Karpas-422 (cell line): ENCODE data around the gene NAV2. TPM values are rescaled to one million over a fixed set of nuclear protein-coding genes. Genes with fewer than 3 reads are reported as not detected.

Source experiments
- DNase-seq: peaks from one replicate; pipeline ENCODE4 v3.0.0-alpha.2; 2015
- H2AFZ ChIP-seq: fragments of 200-600 bp; sonication (generic); 2 replicates; pipeline ENCODE4 v1.6.1; 2014; ENCODE audit warnings: antibody characterized with exemption, low read length, mixed read lengths
- H3K27ac ChIP-seq: fragments of 200-600 bp; sonication (generic); 2 replicates; pipeline ENCODE4 v1.5.1; 2014; ENCODE audit warnings: mild to moderate bottlenecking, low read length, moderate library complexity
- H3K27me3 ChIP-seq: fragments of 200-600 bp; sonication (generic); 2 replicates; pipeline ENCODE4 v1.6.1; 2014; ENCODE audit warnings: low read length, mixed read lengths
- H3K36me3 ChIP-seq: fragments of 200-600 bp; sonication (generic); 2 replicates; pipeline ENCODE4 v1.6.1; 2014; ENCODE audit warnings: low read length, mixed read lengths; ENCODE audit not compliant: insufficient read depth
- H3K4me1 ChIP-seq: fragments of 200-600 bp; sonication (generic); 2 replicates; pipeline ENCODE4 v1.6.1; 2014; ENCODE audit warnings: mild to moderate bottlenecking, low read length, mixed read lengths
- H3K4me2 ChIP-seq: fragments of 200-600 bp; sonication (generic); 2 replicates; pipeline ENCODE4 v1.6.1; 2014; ENCODE audit warnings: low read length, low read depth, mild to moderate bottlenecking; ENCODE audit not compliant: poor library complexity, severe bottlenecking
- H3K4me3 ChIP-seq: fragments of 200-600 bp; sonication (generic); 2 replicates; pipeline ENCODE4 v1.5.1; 2014; ENCODE audit warnings: mild to moderate bottlenecking, antibody characterized with exemption, low read length, mixed read lengths
- H3K79me2 ChIP-seq: fragments of 200-600 bp; sonication (generic); 2 replicates; pipeline ENCODE4 v1.6.1; 2014; ENCODE audit warnings: mild to moderate bottlenecking, low read length, mixed read lengths
- H3K9ac ChIP-seq: fragments of 200-600 bp; sonication (generic); 2 replicates; pipeline ENCODE4 v1.6.0; 2014; ENCODE audit warnings: low read length
- H3K9me2 ChIP-seq: fragments of 200-600 bp; sonication (generic), shearing (Covaris generic); replicated peaks from 2 replicates; pipeline ENCODE4 v1.6.0; 2014; ENCODE audit warnings: mild to moderate bottlenecking, low read length, moderate library complexity; ENCODE audit not compliant: insufficient read depth
- H3K9me3 ChIP-seq: fragments of 300-700, 200-600 bp; sonication (generic); 2 replicates; pipeline ENCODE4 v1.6.1; 2014; ENCODE audit warnings: low read length, mixed read lengths
- H4K20me1 ChIP-seq: fragments of 200-600 bp; sonication (generic); 2 replicates; pipeline ENCODE4 v1.6.1; 2014; ENCODE audit warnings: mild to moderate bottlenecking, antibody characterized with exemption, low read length, low read depth; ENCODE audit not compliant: insufficient read depth
- total RNA-seq: library from RNA; depleted of rRNA; stranded (reverse); fragments of >200 nt; shearing (Covaris generic); gene quantifications from 2 replicates; pipeline ENCODE4 v1.2.3, GENCODE V29; 2014; ENCODE audit warnings: low replicate concordance

The NAV2 gene
- total RNA-seq, 1 experiment from 2014 or later, result not detected

DNA sequence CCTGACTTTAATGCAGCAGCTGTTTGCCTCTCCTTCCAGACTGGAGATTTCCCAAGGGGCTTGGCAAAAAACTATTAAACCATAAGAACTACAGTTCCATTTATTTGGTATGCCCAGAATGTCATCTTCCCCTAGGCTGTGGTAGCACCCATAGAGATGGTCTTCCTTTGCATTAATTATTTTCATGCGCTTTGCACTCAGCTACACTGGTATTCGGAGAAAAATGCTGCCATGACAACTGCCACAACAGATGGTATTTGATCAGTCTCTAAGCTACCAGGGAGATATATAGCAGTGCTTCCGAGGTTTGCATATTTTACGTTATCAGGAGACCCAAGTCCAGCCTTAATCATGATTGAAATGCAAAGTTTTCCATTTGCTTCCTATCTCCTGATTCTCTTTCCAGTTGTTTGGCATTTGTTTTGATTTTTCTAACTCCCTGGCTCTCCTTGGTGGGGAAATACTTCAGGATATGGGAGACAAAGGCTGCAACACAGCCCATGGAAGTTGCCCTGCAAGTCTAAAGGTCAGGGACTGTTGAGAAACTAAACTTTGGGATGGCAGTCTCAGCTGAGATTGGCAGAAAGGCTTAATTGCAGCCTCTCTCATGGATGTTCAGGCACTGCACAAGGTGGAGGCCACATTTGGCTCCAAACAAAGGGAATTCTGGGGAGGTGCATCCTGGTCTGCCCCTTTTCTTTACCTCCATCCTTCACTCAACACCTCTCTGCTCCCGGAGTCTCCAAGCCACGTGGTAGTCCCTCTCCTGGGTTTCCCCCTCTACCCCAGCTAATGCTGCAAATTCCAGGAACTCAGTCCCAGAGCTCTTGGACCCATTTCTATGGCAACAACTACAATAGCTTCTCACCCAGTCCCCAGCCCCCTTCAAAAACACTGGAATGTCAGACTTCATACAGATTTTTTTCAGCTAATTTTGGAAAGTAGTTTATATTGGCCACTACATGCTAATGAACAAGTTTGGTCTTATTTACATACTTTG lies 151.8 kb downstream of the NAV2 start:
- Histone ChIP-seq H3K79me2 (no peaks in the 10 kb centered on the region), H4K20me1 (no peaks in the 10 kb centered on the region), H2AFZ (no peak overlapping the region), H3K9me3 (no peaks in the 10 kb centered on the region), H3K27me3 (no peaks in the 10 kb centered on the region), H3K36me3 (no peaks in the 10 kb centered on the region), H3K9me2 (no peaks in the 10 kb centered on the region), H3K4me1 (no peaks in the 10 kb centered on the region), H3K4me3 (no peak overlapping the region), H3K9ac (no peak overlapping the region), H3K4me2 (no peak overlapping the region), H3K27ac (no peak overlapping the region)
- no peak for DNase-seq

DNA sequence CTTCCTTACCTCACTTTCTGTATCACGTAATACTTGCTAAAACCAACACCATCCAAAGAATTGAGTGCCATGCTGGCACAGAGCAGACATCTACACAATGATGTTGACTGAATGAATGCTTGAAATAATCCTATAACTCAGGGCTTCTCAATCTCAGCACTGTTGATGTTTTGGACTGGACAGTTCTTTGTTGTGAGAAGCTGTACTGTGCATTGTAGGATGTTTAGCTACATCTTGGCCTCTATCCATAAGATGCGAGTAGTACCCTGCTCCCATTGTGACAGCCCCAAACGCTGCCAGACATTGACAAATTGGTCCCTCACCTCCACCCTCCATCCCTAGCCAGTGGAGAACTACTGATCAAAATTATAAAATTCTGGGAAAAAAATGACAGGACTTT lies 153.4 kb downstream of the NAV2 start:
- Histone ChIP-seq H3K4me1 (no peaks in the 10 kb centered on the region), H3K4me2 (no peak overlapping the region), H3K9ac (no peak overlapping the region), H4K20me1 (no peaks in the 10 kb centered on the region), H3K27ac (no peak overlapping the region), H3K36me3 (no peaks in the 10 kb centered on the region), H3K9me2 (no peaks in the 10 kb centered on the region), H2AFZ (no peak overlapping the region), H3K27me3 (no peaks in the 10 kb centered on the region), H3K4me3 (no peak overlapping the region), H3K79me2 (no peaks in the 10 kb centered on the region), H3K9me3 (no peaks in the 10 kb centered on the region)
- DNase-seq, result no peak

DNA sequence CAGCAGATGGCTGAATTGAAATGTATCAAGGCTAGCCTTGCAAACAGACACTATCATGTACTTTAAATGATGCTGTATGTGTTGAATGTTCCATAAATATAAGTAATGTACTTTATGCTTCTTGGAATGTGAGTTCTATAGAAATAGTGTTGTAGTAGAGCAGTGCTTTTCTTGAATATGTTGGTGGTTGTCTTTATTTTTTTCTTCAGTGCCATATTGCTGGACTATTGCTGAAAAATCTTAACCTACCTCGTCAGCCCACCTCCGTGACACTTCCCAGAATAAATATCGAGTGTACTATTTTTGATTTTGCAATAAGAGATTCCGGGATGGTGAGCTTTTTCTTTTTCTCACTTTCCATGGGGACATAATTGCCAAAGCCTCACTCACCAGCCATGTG lies 153.9 kb downstream of the NAV2 start:
- Histone ChIP-seq H3K4me1 (no peaks in the 10 kb centered on the region), H3K27me3 (no peaks in the 10 kb centered on the region), H3K4me3 (no peak overlapping the region), H3K9me3 (no peaks in the 10 kb centered on the region), H3K4me2 (no peak overlapping the region), H2AFZ (no peak overlapping the region), H3K79me2 (no peaks in the 10 kb centered on the region), H3K36me3 (no peaks in the 10 kb centered on the region), H3K9me2 (no peaks in the 10 kb centered on the region), H4K20me1 (no peaks in the 10 kb centered on the region), H3K27ac (no peak overlapping the region), H3K9ac (no peak overlapping the region)
- DNase-seq, result no peak

DNA sequence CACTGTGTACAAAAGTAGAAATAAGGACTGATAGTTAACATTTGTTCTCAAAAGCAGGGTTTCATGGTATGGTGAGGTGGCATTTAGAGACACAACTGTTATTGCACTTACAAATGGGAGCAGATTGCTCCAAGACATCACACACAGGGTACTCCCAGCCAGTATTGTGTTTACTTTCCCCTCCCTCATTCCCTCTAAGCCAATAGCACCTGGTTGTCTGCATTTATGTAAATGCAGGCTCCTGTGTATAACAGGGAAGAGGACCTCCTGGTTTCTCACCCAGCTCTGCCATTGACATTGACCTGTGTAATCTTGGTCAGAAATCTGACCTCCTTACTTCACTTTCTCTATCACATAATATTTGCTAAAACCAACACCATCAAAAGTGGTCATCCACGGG lies 154.4 kb downstream of the NAV2 start:
- H3K36me3 ChIP-seq, result no peaks in the 10 kb centered on the region
- no peak overlapping the region for H3K27ac ChIP-seq
- no peaks in the 10 kb centered on the region for H3K79me2 ChIP-seq
- no peaks in the 10 kb centered on the region for H3K27me3 ChIP-seq
- no peak overlapping the region for H3K4me3 ChIP-seq
- no peak for DNase-seq
- H3K9me2 ChIP-seq, result no peaks in the 10 kb centered on the region
- no peaks in the 10 kb centered on the region for H4K20me1 ChIP-seq
- no peak overlapping the region for H3K9ac ChIP-seq
- H3K4me1 ChIP-seq, result no peaks in the 10 kb centered on the region
- H3K9me3 ChIP-seq, result no peaks in the 10 kb centered on the region
- H2AFZ ChIP-seq, result no peak overlapping the region
- no peak overlapping the region for H3K4me2 ChIP-seq

DNA sequence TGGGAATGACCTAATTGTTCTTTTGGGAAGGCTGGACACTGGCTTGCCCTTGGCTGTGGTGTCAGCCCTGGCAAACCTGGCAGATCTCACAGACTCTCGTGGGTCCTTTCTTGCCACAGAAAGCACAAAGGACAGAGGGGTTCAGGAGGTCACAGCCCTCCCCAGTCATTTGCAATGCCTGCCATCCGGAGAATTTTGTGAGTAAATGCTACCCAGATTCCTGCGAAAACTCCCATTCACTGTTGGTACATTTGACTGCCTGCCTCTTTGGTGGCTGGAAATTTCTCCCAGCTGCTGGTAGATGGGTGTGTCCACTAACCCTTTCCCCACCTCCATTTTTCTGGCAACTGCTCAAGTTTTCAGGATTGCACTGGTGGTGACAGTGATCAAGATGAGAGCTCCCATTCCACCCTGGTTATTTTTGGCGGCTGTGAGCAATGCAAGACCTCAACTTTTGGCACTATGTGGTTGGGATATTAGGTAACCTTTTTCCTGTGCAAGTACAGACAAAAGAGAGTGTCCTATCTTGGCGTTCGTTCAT lies 155.7 kb downstream of the NAV2 start:
- H3K9me2 ChIP-seq, result no peaks in the 10 kb centered on the region
- H3K79me2 ChIP-seq, result no peaks in the 10 kb centered on the region
- H3K27me3 ChIP-seq, result no peaks in the 10 kb centered on the region

DNA sequence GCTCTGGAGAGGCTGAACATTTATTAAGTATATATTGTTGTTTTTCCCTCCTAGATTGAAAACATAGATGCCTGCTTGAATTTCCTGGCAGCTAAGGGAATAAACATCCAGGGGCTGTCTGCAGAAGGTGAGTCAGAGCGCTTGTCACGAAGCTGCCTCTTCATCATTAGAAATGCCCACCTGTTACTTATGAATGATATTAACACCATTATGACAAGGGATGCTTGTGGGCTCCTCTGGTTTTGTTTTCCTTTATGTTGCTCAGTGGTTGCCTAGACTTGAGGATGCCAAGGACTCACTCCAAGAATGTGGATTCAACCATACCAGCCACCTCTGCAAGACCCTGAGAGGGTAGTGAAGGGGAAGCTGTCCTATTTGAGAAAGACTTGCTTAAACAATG lies 156.2 kb downstream of the NAV2 start:
- H3K9ac ChIP-seq, result no peak overlapping the region
- H3K9me2 ChIP-seq, result no peaks in the 10 kb centered on the region
- H3K27me3 ChIP-seq, result no peaks in the 10 kb centered on the region
- H2AFZ ChIP-seq, result no peak overlapping the region
- no peaks in the 10 kb centered on the region for H3K4me1 ChIP-seq
- H3K79me2 ChIP-seq, result no peaks in the 10 kb centered on the region
- no peaks in the 10 kb centered on the region for H3K9me3 ChIP-seq
- no peaks in the 10 kb centered on the region for H3K36me3 ChIP-seq
- no peak overlapping the region for H3K4me3 ChIP-seq
- no peaks in the 10 kb centered on the region for H4K20me1 ChIP-seq
- no peak overlapping the region for H3K27ac ChIP-seq
- no peak for DNase-seq
- no peak overlapping the region for H3K4me2 ChIP-seq

More for the DNA sequence above, 155.7 kb downstream of the NAV2 start:
- Histone ChIP-seq H3K4me2 (no peak overlapping the region), H3K4me3 (no peak overlapping the region), H4K20me1 (no peaks in the 10 kb centered on the region), H3K27ac (no peak overlapping the region), H3K4me1 (no peaks in the 10 kb centered on the region), H2AFZ (no peak overlapping the region), H3K36me3 (no peaks in the 10 kb centered on the region), H3K9me3 (no peaks in the 10 kb centered on the region), H3K9ac (no peak overlapping the region)
- DNase-seq, result no peak

DNA sequence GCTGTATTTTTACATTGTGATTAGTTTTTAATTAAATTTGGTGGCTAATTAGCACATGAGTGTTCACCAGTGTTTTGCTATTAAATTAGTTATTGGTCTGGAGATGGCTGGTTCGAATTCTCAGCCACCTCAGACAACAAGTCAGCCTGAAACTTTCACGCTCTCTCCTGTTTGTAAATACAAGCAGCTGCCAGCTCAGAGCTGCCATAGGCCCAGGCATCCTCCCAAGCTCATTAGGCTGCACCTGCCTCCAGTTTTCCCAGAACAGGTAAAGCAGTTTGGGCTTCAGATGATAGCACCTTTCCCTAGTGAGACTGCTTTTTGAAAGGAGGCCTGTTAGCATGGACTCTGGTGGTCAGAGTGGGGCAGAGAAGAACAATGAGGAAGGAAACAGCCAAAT lies 156.8 kb downstream of the NAV2 start:
- H3K9me2 ChIP-seq, result no peaks in the 10 kb centered on the region
- no peak overlapping the region for H3K27ac ChIP-seq
- no peaks in the 10 kb centered on the region for H3K4me1 ChIP-seq
- H2AFZ ChIP-seq, result no peak overlapping the region
- H3K4me3 ChIP-seq, result no peak overlapping the region
- H4K20me1 ChIP-seq, result no peaks in the 10 kb centered on the region
- no peaks in the 10 kb centered on the region for H3K9me3 ChIP-seq
- no peaks in the 10 kb centered on the region for H3K79me2 ChIP-seq
- H3K4me2 ChIP-seq, result no peak overlapping the region
- DNase-seq, result no peak
- H3K9ac ChIP-seq, result no peak overlapping the region
- H3K27me3 ChIP-seq, result no peaks in the 10 kb centered on the region
- no peaks in the 10 kb centered on the region for H3K36me3 ChIP-seq

DNA sequence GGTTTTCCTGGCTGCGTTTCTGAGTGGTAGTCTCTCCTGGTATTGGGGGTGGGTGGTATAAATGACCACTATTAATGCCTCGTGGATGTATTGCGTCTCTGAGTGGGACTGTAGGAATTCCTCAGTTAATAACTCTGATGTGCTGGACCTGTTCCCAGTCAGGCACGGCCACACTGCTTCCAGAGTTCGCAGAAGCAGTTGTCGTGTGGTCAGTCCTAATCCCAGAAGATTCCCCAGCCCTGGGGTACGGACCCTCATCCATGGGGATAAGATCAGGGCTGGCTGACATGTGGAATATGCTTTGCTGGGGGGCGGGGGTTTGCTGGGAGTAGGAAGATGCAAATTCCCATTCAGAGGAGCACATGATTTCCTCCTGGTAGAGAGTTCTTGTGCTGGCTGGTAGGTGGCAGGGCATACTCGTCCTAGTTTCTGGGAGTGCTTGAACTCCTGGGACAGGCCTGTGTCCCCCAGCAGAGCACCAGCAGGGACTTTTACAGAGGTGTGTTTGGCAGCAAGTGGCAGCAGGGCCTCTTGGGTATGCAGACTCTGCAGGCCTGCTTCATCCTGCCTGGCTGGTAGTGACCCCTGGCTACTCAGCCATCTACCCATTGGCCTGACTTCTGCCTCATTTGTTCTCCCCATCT lies 157.4 kb downstream of the NAV2 start:
- H3K4me1 ChIP-seq, result no peaks in the 10 kb centered on the region
- no peak overlapping the region for H3K27ac ChIP-seq
- no peaks in the 10 kb centered on the region for H3K36me3 ChIP-seq
- no peaks in the 10 kb centered on the region for H3K27me3 ChIP-seq
- no peak overlapping the region for H3K9ac ChIP-seq
- H3K79me2 ChIP-seq, result no peaks in the 10 kb centered on the region
- H3K4me3 ChIP-seq, result no peak overlapping the region
- no peak for DNase-seq
- H3K9me3 ChIP-seq, result no peaks in the 10 kb centered on the region
- no peaks in the 10 kb centered on the region for H4K20me1 ChIP-seq
- no peak overlapping the region for H2AFZ ChIP-seq
- no peak overlapping the region for H3K4me2 ChIP-seq
- no peaks in the 10 kb centered on the region for H3K9me2 ChIP-seq
